HCT116 (cell line): ENCODE measurements around the gene ACSBG1. TPM values are rescaled to one million over a fixed set of nuclear protein-coding genes. Genes with fewer than 3 reads are reported as not detected.

Source experiments
- ATAC-seq: fragments of 200-7000 bp; cut with Tn5 transposase; 2 replicates; pipeline ENCODE4 v1.9.1; 2020; ENCODE audit warnings: mild to moderate bottlenecking, moderate library complexity
- BruUV-seq: library from RNA; stranded (reverse); fragments of 400-500 nt; replicated peaks from 2 replicates; lab custom pipeline; 2021; lab: Mats Ljungman, UMichigan
- CTCF ChIA-PET: fragments of 300-600 bp; sonication (Branson Sonifier 250); formaldehyde crosslinking; loops from one replicate; lab custom pipeline; 2021; ENCODE audit warnings: antibody characterized with exemption; lab: Charles Lee
- POLR2A ChIA-PET: fragments of 300-600, 350-600 bp; sonication (Branson Sonifier 250); formaldehyde crosslinking; loops from one replicate; lab custom pipeline; 2021; ENCODE audit warnings: antibody characterized with exemption; lab: Charles Lee
- RAD21 ChIA-PET, 2 experiments: fragments of 300-600 bp; sonication (Branson Sonifier 250); formaldehyde crosslinking; loops; one replicate each; lab custom pipeline; 2023; ENCODE audit warnings: low total read pairs in 2 of 2; ENCODE audit not compliant: uncharacterized antibody in 2 of 2, unreplicated experiment in 2 of 2, low non-redundant PET in 1 of 2; lab: Charles Lee
- DNase-seq: peaks from one replicate; pipeline ENCODE4 v3.0.0-alpha.2; 2010; ENCODE audit warnings: low read depth, low spot score
- H2AFZ ChIP-seq: fragments of 200-600 bp; shearing (Covaris generic), sonication (generic); 2 replicates; pipeline ENCODE4 v1.6.1; 2017; ENCODE audit warnings: low read depth, mixed run types, mixed read lengths, antibody characterized with exemption, low read length; ENCODE audit not compliant: poor library complexity, severe bottlenecking
- H3K27ac ChIP-seq: 2 replicates; pipeline ENCODE4 v1.5.1; 2012; ENCODE audit warnings: low read depth, low read length
- H3K27me3 ChIP-seq: fragments of 200-600 bp; sonication (generic); 2 replicates; pipeline ENCODE4 v1.6.1; 2016; ENCODE audit warnings: mixed run types, low read length, mixed read lengths; ENCODE audit not compliant: insufficient read depth
- H3K36me3 ChIP-seq, 2 experiments: fragments of 200-500 bp in 1 of 2; fragments of 200-600 bp in 1 of 2; sonication (Bioruptor generic) in 1 of 2; sonication (generic) in 1 of 2; 2 replicates each; pipeline versions ENCODE4 v1.5.1 to v1.6.1; 2014 to 2016; ENCODE audit warnings: low read length in 2 of 2, inconsistent platforms in 1 of 2, mixed read lengths in 1 of 2, mixed run types in 1 of 2; ENCODE audit not compliant: insufficient read depth in 2 of 2, control insufficient read depth in 1 of 2
- H3K4me1 ChIP-seq, 2 experiments: fragments of 200-600 bp in 1 of 2; sonication (generic) in 1 of 2; 2 replicates each; pipeline versions ENCODE4 v1.5.1 to v1.6.1; 2012 to 2017; ENCODE audit warnings: low read length in 2 of 2, inconsistent platforms in 1 of 2, mild to moderate bottlenecking in 1 of 2, mixed read lengths in 1 of 2, mixed run types in 1 of 2, moderate library complexity in 1 of 2; ENCODE audit not compliant: insufficient read depth in 2 of 2, control insufficient read depth in 1 of 2
- H3K4me2 ChIP-seq: fragments of 200-600 bp; sonication (generic); 2 replicates; pipeline ENCODE4 v1.6.1; 2017; ENCODE audit warnings: mixed run types, low read length, mixed read lengths
- H3K4me3 ChIP-seq, 2 experiments: fragments of 200-600 bp in 1 of 2; sonication (generic) in 1 of 2; replicated peaks in 1 of 2; 2 replicates each; pipeline ENCODE4 v1.5.1; 2011 to 2016; ENCODE audit warnings: low read length in 2 of 2, control low read depth in 1 of 2, low read depth in 1 of 2, mild to moderate bottlenecking in 1 of 2, mixed read lengths in 1 of 2, mixed run types in 1 of 2
- H3K79me2 ChIP-seq: fragments of 200-600 bp; sonication (generic); 2 replicates; pipeline ENCODE4 v1.6.1; 2017; ENCODE audit warnings: mild to moderate bottlenecking, mixed run types, low read length, moderate library complexity, mixed read lengths; ENCODE audit not compliant: insufficient read depth
- H3K9ac ChIP-seq: fragments of 200-600 bp; sonication (generic); 2 replicates; pipeline ENCODE4 v1.6.1; 2016; ENCODE audit warnings: low read length, mixed read lengths
- H3K9me2 ChIP-seq: fragments of 200-600 bp; sonication (generic), shearing (Covaris generic); 2 replicates; pipeline ENCODE4 v1.6.1; 2017; ENCODE audit warnings: mixed run types, mild to moderate bottlenecking, moderate library complexity; ENCODE audit not compliant: insufficient read depth
- H3K9me3 ChIP-seq, 2 experiments: fragments of 200-500 bp in 1 of 2; fragments of 200-600 bp in 1 of 2; sonication (Bioruptor generic) in 1 of 2; sonication (generic) in 1 of 2; 2 replicates each; pipeline ENCODE4 v1.6.1; 2014 to 2017; ENCODE audit warnings: low read length in 2 of 2, mixed read lengths in 2 of 2, inconsistent platforms in 1 of 2, low read depth in 1 of 2, mild to moderate bottlenecking in 1 of 2, mixed run types in 1 of 2, moderate library complexity in 1 of 2; ENCODE audit not compliant: control insufficient read depth in 1 of 2, insufficient read depth in 1 of 2
- H4K20me1 ChIP-seq: fragments of 200-600 bp; sonication (generic), shearing (Covaris generic); 2 replicates; pipeline ENCODE4 v1.6.1; 2017; ENCODE audit warnings: mixed run types, mild to moderate bottlenecking, moderate library complexity; ENCODE audit not compliant: insufficient read depth
- CBX3 ChIP-seq: IDR thresholded peaks from 2 replicates; pipeline ENCODE4 v1.6.1; 2012; ENCODE audit warnings: low read depth
- CEBPB ChIP-seq: IDR thresholded peaks from 2 replicates; pipeline ENCODE4 v1.6.1; 2012; ENCODE audit warnings: low read depth
- EGR1 ChIP-seq: IDR thresholded peaks from 2 replicates; pipeline ENCODE4 v1.6.1; 2012; ENCODE audit warnings: low read depth
- EZH2phosphoT487 ChIP-seq: fragments of 200-600 bp; IDR thresholded peaks from 2 replicates; pipeline ENCODE4 v1.6.1; 2018; ENCODE audit warnings: antibody characterized with exemption, borderline replicate concordance
- FOSL1 ChIP-seq: IDR thresholded peaks from 2 replicates; pipeline ENCODE4 v1.6.1; 2012; ENCODE audit warnings: low read depth
- JUND ChIP-seq: IDR thresholded peaks from 2 replicates; pipeline ENCODE4 v1.6.1; 2012
- POLR2A ChIP-seq: IDR thresholded peaks from 2 replicates; pipeline ENCODE4 v1.7.0; 2011; ENCODE audit warnings: borderline replicate concordance; ENCODE audit not compliant: insufficient read depth, insufficient read length; ENCODE audit errors: extremely low read depth
- POLR2AphosphoS5 ChIP-seq: IDR thresholded peaks from 2 replicates; pipeline ENCODE4 v1.6.1; 2011; ENCODE audit warnings: mild to moderate bottlenecking, low read depth, low read length, moderate library complexity
- SIN3A ChIP-seq: IDR thresholded peaks from 2 replicates; pipeline ENCODE4 v1.6.1; 2012; ENCODE audit warnings: low read depth
- SP1 ChIP-seq: IDR thresholded peaks from 2 replicates; pipeline ENCODE4 v1.6.1; 2012; ENCODE audit warnings: low read depth
- TCF7L2 ChIP-seq: IDR thresholded peaks from 2 replicates; pipeline ENCODE4 v1.7.0; 2011; ENCODE audit warnings: borderline replicate concordance, inconsistent platforms; ENCODE audit not compliant: insufficient read depth, insufficient read length; ENCODE audit errors: extremely low read depth
- ZFX ChIP-seq: fragments of 450-650 bp; IDR thresholded peaks from 2 replicates; pipeline ENCODE4 v1.6.1; 2017
- ZNF274 ChIP-seq: fragments of 200-500 bp; sonication (Bioruptor generic); IDR thresholded peaks from 2 replicates; pipeline ENCODE4 v1.6.1; 2014; ENCODE audit warnings: mild to moderate bottlenecking, low read depth, low read length, inconsistent platforms
- intact Hi-C: fragments of 100-400 bp; cut with micrococcal nuclease; formaldehyde crosslinking; loops from 2 replicates; pipeline ENCODE4 v1.10.0; 2022
- total RNA-seq: library from RNA; stranded (reverse); gene quantifications from one replicate; pipeline ENCODE4 v1.2.1, GENCODE V29; 2021; ENCODE audit not compliant: unreplicated experiment
- TF ChIP-seq, protein P1 (sequence below): IDR thresholded peaks from 2 replicates; pipeline ENCODE4 v1.6.1; 2011; ENCODE audit warnings: mild to moderate bottlenecking, low read length, moderate library complexity; ENCODE audit not compliant: insufficient replicate concordance; ENCODE audit errors: extremely low read depth
- TF ChIP-seq, protein P2 (sequence below): IDR thresholded peaks from 2 replicates; pipeline ENCODE4 v1.6.1; 2012
- TF ChIP-seq, protein P3 (sequence below): IDR thresholded peaks from 2 replicates; pipeline ENCODE4 v1.6.1; 2012; ENCODE audit warnings: low read depth

ACSBG1 gene
- total RNA-seq, 1 experiment from 2014 or later, result 0.71 TPM

DNA sequence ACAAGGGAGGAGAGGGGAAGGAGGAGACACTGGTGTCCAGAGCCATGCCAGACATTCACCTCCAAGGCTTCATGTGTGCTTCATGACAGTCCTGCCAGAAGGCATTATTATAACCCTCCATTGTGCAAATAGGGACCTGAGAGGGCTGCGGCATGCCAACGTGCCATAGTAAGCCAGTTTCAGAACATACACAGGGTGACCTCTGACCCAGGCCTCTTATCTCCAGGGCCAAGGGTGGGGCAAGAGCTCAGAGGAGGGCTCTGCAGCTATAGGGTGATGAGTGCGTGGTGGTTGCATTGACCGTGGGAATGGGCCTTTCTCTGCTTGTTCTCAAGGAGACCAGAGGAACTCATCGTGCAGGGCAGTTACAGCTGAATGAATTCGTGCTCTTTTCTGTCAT, 9.7 kb upstream of the ACSBG1 start:
- BruUV-seq, result no TSS peak
- Histone ChIP-seq H3K36me3 (no peaks in the 10 kb centered on the region), H4K20me1 (no peaks in the 10 kb centered on the region), H3K79me2 (no peaks in the 10 kb centered on the region), H2AFZ (no peak overlapping the region), H3K9me2 (no peaks in the 10 kb centered on the region), H3K4me2 (no peak overlapping the region), H3K4me3 (no peak overlapping the region), H3K9ac (no peak overlapping the region), H3K4me1 (peaks cover 2 to 4% of the 10 kb centered on the region in 2 experiments; a peak in 2 of 4 replicates), H3K9me3 (no peaks in the 10 kb centered on the region), H3K27ac (no peak overlapping the region), H3K27me3 (no peaks in the 10 kb centered on the region)
- ATAC-seq (no peak), DNase-seq (no peak)
- RAD21 ChIA-PET, result interaction anchor here in 1 of 2 experiments (0.8 kb wide), 1 partner anchor 131 kb away, joined by 5 read pairs; no protein-coding TSS in a partner anchor
- CTCF ChIA-PET, result interaction anchor here (1.0 kb wide), 1 partner anchor 48 kb away, joined by 3 read pairs; no protein-coding TSS in a partner anchor
- intact Hi-C loops, result no loop called here
- TF ChIP-seq EZH2phosphoT487, result no peak
- no peak for TF ChIP-seq POLR2AphosphoS5
- no peak for TF ChIP-seq ZFX
- TF ChIP-seq, protein P1, sequence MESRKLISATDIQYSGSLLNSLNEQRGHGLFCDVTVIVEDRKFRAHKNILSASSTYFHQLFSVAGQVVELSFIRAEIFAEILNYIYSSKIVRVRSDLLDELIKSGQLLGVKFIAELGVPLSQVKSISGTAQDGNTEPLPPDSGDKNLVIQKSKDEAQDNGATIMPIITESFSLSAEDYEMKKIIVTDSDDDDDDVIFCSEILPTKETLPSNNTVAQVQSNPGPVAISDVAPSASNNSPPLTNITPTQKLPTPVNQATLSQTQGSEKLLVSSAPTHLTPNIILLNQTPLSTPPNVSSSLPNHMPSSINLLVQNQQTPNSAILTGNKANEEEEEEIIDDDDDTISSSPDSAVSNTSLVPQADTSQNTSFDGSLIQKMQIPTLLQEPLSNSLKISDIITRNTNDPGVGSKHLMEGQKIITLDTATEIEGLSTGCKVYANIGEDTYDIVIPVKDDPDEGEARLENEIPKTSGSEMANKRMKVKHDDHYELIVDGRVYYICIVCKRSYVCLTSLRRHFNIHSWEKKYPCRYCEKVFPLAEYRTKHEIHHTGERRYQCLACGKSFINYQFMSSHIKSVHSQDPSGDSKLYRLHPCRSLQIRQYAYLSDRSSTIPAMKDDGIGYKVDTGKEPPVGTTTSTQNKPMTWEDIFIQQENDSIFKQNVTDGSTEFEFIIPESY, result no peak
- TF ChIP-seq, protein P2, sequence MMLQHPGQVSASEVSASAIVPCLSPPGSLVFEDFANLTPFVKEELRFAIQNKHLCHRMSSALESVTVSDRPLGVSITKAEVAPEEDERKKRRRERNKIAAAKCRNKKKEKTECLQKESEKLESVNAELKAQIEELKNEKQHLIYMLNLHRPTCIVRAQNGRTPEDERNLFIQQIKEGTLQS, result no peak
- no peak for TF ChIP-seq TCF7L2
- TF ChIP-seq FOSL1, result no peak
- TF ChIP-seq SP1, result no peak
- no peak for TF ChIP-seq CBX3
- TF ChIP-seq EGR1, result no peak
- no peak for TF ChIP-seq CEBPB
- no peak for TF ChIP-seq ZNF274
- no peak for TF ChIP-seq JUND
- no peak for TF ChIP-seq POLR2A
- TF ChIP-seq, protein P3, sequence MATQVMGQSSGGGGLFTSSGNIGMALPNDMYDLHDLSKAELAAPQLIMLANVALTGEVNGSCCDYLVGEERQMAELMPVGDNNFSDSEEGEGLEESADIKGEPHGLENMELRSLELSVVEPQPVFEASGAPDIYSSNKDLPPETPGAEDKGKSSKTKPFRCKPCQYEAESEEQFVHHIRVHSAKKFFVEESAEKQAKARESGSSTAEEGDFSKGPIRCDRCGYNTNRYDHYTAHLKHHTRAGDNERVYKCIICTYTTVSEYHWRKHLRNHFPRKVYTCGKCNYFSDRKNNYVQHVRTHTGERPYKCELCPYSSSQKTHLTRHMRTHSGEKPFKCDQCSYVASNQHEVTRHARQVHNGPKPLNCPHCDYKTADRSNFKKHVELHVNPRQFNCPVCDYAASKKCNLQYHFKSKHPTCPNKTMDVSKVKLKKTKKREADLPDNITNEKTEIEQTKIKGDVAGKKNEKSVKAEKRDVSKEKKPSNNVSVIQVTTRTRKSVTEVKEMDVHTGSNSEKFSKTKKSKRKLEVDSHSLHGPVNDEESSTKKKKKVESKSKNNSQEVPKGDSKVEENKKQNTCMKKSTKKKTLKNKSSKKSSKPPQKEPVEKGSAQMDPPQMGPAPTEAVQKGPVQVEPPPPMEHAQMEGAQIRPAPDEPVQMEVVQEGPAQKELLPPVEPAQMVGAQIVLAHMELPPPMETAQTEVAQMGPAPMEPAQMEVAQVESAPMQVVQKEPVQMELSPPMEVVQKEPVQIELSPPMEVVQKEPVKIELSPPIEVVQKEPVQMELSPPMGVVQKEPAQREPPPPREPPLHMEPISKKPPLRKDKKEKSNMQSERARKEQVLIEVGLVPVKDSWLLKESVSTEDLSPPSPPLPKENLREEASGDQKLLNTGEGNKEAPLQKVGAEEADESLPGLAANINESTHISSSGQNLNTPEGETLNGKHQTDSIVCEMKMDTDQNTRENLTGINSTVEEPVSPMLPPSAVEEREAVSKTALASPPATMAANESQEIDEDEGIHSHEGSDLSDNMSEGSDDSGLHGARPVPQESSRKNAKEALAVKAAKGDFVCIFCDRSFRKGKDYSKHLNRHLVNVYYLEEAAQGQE, result no peak
- TF ChIP-seq SIN3A, result no peak
- POLR2A ChIA-PET, result no interaction called here
